ENCODE measurements around the gene FNBP1. TPM values are rescaled to one million over a fixed set of nuclear protein-coding genes. Genes with fewer than 3 reads are reported as not detected.
"Not testable (repeated sequence)": the region's sequence is repeated elsewhere in the genome, so short reads cannot be mapped to it uniquely, and the experiment has no call there.

FNBP1 gene
- total and polyA plus RNA-seq, 2 donors (not counting 1 experiment from before 2014, with no cell fraction given): 20.8 to 44.3 TPM

DNA sequence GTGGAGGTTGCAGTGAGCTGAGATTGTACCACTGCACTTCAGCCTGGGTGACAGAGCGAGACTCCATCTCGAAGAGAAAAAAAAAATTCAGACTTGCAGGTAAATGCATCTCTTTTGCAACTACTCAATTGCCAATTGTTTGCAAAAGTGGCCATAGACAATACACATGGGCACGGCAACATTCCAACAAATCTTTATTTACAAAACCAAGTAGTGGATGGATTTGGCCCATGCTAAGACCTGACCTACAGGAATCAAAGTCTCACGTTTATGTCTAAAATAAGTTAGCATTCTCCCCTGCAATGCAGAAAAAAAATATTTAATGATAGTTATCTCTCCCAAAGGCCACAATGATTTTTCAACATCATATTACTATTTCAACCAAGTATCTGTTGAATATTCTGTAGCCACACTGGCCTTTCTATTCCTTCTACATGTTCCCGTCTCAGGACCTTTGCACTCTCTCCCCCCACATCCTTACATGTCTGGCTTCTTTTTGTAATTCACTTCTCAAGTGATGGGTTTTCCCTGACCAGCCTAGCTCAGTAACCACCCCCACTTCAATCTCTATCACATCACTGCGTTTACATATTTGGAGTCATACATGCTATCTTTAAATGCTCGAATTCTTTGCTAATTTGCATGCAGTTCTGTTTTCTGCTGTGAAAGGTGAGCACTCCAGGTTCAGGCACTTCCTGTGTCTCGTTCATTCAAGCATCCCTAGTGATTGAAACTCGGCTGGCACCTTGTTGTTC, 54.2 kb downstream of the FNBP1 start:
- H3K4me2 ChIP-seq (ENCODE audit: extremely low read depth, insufficient read depth, low read length): no peak overlapping the region
- peaks cover 2% of the 10 kb centered on the region for H3K79me2 ChIP-seq (ENCODE audit: control insufficient read depth, insufficient read depth, low read length)
- H2AFZ ChIP-seq (ENCODE audit: low read length): no peak overlapping the region
- no peak for DNase-seq (ENCODE audit: low read depth in 2 of 2)
- no peaks in the 10 kb centered on the region for H3K36me3 ChIP-seq (ENCODE audit: control insufficient read depth, insufficient read depth, low read length)
- H3K4me3 ChIP-seq (replicated peaks in 1 of 4; ENCODE audit: control extremely low read depth in 1 of 4, insufficient read depth in 1 of 4, low read depth in 3 of 4, low read length in 4 of 4): no peak overlapping the region
- no peak overlapping the region for H3K27ac ChIP-seq (ENCODE audit: insufficient read depth, low read length)
- no peaks in the 10 kb centered on the region for H3K27me3 ChIP-seq (ENCODE audit: control insufficient read depth, insufficient read depth, low read length)
- H4K20me1 ChIP-seq (ENCODE audit: control insufficient read depth, extremely low read depth, insufficient read depth, low read length): no peaks in the 10 kb centered on the region
- TF ChIP-seq EZH2 (IDR thresholded peaks at IDR 0.05; ENCODE audit: low read length, missing control alignments): no peak
- TF ChIP-seq, protein P1, sequence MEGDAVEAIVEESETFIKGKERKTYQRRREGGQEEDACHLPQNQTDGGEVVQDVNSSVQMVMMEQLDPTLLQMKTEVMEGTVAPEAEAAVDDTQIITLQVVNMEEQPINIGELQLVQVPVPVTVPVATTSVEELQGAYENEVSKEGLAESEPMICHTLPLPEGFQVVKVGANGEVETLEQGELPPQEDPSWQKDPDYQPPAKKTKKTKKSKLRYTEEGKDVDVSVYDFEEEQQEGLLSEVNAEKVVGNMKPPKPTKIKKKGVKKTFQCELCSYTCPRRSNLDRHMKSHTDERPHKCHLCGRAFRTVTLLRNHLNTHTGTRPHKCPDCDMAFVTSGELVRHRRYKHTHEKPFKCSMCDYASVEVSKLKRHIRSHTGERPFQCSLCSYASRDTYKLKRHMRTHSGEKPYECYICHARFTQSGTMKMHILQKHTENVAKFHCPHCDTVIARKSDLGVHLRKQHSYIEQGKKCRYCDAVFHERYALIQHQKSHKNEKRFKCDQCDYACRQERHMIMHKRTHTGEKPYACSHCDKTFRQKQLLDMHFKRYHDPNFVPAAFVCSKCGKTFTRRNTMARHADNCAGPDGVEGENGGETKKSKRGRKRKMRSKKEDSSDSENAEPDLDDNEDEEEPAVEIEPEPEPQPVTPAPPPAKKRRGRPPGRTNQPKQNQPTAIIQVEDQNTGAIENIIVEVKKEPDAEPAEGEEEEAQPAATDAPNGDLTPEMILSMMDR (conservative IDR thresholded peaks at IDR 0.05 in 1 of 2, IDR thresholded peaks at IDR 0.05 in 1 of 2; ENCODE audit: low read depth in 1 of 2, low read length in 2 of 2): no peak
- no peaks in the 10 kb centered on the region for H3K9me3 ChIP-seq (ENCODE audit: control insufficient read depth, insufficient read depth, low read depth, low read length)
- H3K4me1 ChIP-seq (ENCODE audit: control insufficient read depth, extremely low read depth, insufficient read depth, low read length): peaks cover 15% of the 10 kb centered on the region
- no peak overlapping the region for H3K9ac ChIP-seq (ENCODE audit: insufficient read depth, low read length)

DNA sequence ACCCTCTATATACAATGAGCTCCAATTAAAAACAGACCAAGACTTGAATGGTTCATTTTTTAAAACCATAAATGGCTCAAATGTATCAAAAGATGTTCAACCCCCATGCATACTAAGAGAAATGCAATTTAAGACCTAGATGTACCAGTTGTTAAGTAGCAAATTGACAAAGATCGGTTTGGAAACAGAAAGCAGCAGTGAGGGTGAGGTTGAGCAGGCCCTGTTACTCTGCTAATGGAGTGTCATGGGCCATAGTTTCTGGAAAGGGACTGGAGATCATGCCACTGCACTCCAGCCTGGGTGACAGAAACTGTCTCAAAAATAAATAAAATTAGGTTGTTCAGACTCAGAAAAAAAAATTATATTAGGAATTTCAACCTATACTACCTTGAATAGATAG, 55.0 kb downstream of the FNBP1 start:
- TF ChIP-seq, protein P1 (conservative IDR thresholded peaks at IDR 0.05 in 1 of 2, IDR thresholded peaks at IDR 0.05 in 1 of 2; ENCODE audit: low read depth in 1 of 2, low read length in 2 of 2): no peak
- TF ChIP-seq EZH2 (IDR thresholded peaks at IDR 0.05; ENCODE audit: low read length, missing control alignments): no peak
- no peak overlapping the region for H3K27ac ChIP-seq (ENCODE audit: insufficient read depth, low read length)
- H3K4me2 ChIP-seq (ENCODE audit: extremely low read depth, insufficient read depth, low read length): no peak overlapping the region
- no peaks in the 10 kb centered on the region for H4K20me1 ChIP-seq (ENCODE audit: control insufficient read depth, extremely low read depth, insufficient read depth, low read length)
- no peaks in the 10 kb centered on the region for H3K27me3 ChIP-seq (ENCODE audit: control insufficient read depth, insufficient read depth, low read length)
- H3K9ac ChIP-seq (ENCODE audit: insufficient read depth, low read length): no peak overlapping the region
- no peak overlapping the region for H3K4me3 ChIP-seq (replicated peaks in 1 of 4; ENCODE audit: control extremely low read depth in 1 of 4, insufficient read depth in 1 of 4, low read depth in 3 of 4, low read length in 4 of 4)
- H3K4me1 ChIP-seq (ENCODE audit: control insufficient read depth, extremely low read depth, insufficient read depth, low read length): peaks cover 15% of the 10 kb centered on the region
- peaks cover 2% of the 10 kb centered on the region for H3K79me2 ChIP-seq (ENCODE audit: control insufficient read depth, insufficient read depth, low read length)
- H2AFZ ChIP-seq (ENCODE audit: low read length): no peak overlapping the region
- no peaks in the 10 kb centered on the region for H3K9me3 ChIP-seq (ENCODE audit: control insufficient read depth, insufficient read depth, low read depth, low read length)
- H3K36me3 ChIP-seq (ENCODE audit: control insufficient read depth, insufficient read depth, low read length): no peaks in the 10 kb centered on the region
- DNase-seq (ENCODE audit: low read depth in 2 of 2): no peak

DNA sequence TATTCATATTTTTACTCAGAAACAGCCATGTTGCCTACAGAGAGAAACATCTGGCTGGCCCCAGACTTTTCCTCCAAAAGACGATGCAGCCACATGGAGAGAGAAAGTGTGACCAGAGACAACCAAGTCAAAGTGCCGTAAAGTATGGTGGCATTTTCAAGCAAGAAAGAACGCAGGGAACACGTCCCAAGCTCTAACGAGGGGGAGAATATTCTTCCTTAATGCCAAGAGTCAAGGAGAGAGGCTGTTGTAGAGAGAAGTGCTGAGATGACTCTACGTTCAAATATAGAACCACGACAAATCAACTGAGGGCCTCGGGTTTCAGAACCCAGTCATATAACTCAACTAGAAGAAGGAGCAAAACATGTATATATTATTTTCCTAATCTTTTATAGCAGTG, 55.9 kb downstream of the FNBP1 start:
- H3K4me2 ChIP-seq (ENCODE audit: extremely low read depth, insufficient read depth, low read length): no peak overlapping the region
- no peak overlapping the region for H3K4me3 ChIP-seq (replicated peaks in 1 of 4; ENCODE audit: control extremely low read depth in 1 of 4, insufficient read depth in 1 of 4, low read depth in 3 of 4, low read length in 4 of 4)
- peaks cover 15% of the 10 kb centered on the region for H3K4me1 ChIP-seq (ENCODE audit: control insufficient read depth, extremely low read depth, insufficient read depth, low read length)
- H3K27ac ChIP-seq (ENCODE audit: insufficient read depth, low read length): no peak overlapping the region
- no peaks in the 10 kb centered on the region for H3K36me3 ChIP-seq (ENCODE audit: control insufficient read depth, insufficient read depth, low read length)
- no peaks in the 10 kb centered on the region for H3K9me3 ChIP-seq (ENCODE audit: control insufficient read depth, insufficient read depth, low read depth, low read length)
- no peak for DNase-seq (ENCODE audit: low read depth in 2 of 2)
- no peak overlapping the region for H3K9ac ChIP-seq (ENCODE audit: insufficient read depth, low read length)
- no peaks in the 10 kb centered on the region for H4K20me1 ChIP-seq (ENCODE audit: control insufficient read depth, extremely low read depth, insufficient read depth, low read length)
- no peaks in the 10 kb centered on the region for H3K27me3 ChIP-seq (ENCODE audit: control insufficient read depth, insufficient read depth, low read length)
- no peak overlapping the region for H2AFZ ChIP-seq (ENCODE audit: low read length)
- H3K79me2 ChIP-seq (ENCODE audit: control insufficient read depth, insufficient read depth, low read length): peaks cover 2% of the 10 kb centered on the region
- no peak for TF ChIP-seq EZH2 (IDR thresholded peaks at IDR 0.05; ENCODE audit: low read length, missing control alignments)

DNA sequence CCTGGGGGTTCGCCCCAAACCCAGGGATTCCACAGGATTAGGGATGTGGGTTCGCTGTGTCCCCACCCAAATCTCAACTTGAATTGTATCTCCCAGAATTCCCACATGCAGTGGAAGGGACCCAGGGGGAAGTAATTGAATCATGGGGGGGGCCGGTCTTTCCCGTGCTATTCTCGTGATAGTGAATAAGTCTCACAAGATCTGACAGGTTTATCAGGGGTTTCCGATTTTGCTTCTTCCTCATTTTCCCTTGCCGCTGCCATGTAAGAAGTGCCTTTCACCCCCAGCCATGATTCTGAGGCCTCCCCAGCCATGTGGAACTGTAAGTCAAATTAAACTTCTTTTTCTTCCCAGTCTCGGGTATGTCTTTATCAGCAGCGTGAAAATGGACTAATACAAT, 58.4 kb downstream of the FNBP1 start:
- not testable (repeated sequence) for H3K9ac ChIP-seq (ENCODE audit: insufficient read depth, low read length); H3K27me3 ChIP-seq (ENCODE audit: control insufficient read depth, insufficient read depth, low read length); H2AFZ ChIP-seq (ENCODE audit: low read length); DNase-seq (ENCODE audit: low read depth in 2 of 2); H3K4me2 ChIP-seq (ENCODE audit: extremely low read depth, insufficient read depth, low read length); H3K79me2 ChIP-seq (ENCODE audit: control insufficient read depth, insufficient read depth, low read length); H4K20me1 ChIP-seq (ENCODE audit: control insufficient read depth, extremely low read depth, insufficient read depth, low read length); H3K9me3 ChIP-seq (ENCODE audit: control insufficient read depth, insufficient read depth, low read depth, low read length); H3K27ac ChIP-seq (ENCODE audit: insufficient read depth, low read length); H3K4me1 ChIP-seq (ENCODE audit: control insufficient read depth, extremely low read depth, insufficient read depth, low read length); H3K36me3 ChIP-seq (ENCODE audit: control insufficient read depth, insufficient read depth, low read length); H3K4me3 ChIP-seq (replicated peaks in 1 of 4; ENCODE audit: control extremely low read depth in 1 of 4, insufficient read depth in 1 of 4, low read depth in 3 of 4, low read length in 4 of 4)

All from fibroblast of lung (primary cell).